Measurements from ENCODE around the gene MYG1. TPM values are rescaled to one million over a fixed set of nuclear protein-coding genes. Genes with fewer than 3 reads are reported as not detected.

The MYG1 gene
- total RNA-seq, 1 experiment from 2014 or later: 32.4 TPM

DNA sequence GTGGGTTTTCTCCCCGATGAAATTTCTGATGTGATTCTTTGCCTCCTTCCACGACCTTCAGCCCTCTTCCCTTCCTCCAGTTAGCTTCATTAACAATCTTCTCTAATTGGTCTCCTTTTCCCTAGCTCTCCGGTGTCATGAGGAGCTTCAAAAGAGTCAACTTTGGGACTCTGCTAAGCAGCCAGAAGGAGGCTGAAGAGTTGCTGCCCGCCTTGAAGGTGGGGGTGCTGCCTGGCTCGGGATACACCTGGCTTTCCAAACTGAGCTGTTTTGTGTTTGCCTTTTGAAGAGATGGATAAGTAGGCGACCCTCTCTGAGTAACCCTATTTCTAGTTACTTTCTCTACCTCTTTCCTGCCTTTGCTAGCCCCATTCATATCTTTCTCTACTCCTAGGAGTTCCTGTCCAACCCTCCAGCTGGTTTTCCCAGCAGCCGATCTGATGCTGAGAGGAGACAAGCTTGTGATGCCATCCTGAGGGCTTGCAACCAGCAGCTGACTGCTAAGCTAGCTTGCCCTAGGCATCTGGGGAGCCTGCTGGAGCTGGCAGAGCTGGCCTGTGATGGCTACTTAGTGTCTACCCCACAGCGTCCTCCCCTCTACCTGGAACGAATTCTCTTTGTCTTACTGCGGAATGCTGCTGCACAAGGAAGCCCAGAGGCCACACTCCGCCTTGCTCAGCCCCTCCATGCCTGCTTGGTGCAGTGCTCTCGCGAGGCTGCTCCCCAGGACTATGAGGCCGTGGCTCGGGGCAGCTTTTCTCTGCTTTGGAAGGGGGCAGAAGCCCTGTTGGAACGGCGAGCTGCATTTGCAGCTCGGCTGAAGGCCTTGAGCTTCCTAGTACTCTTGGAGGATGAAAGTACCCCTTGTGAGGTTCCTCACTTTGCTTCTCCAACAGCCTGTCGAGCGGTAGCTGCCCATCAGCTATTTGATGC, 30.6 kb upstream of the MYG1 start:
- TSS peak; percentile 82 for BruUV-seq (replicated peaks)

DNA sequence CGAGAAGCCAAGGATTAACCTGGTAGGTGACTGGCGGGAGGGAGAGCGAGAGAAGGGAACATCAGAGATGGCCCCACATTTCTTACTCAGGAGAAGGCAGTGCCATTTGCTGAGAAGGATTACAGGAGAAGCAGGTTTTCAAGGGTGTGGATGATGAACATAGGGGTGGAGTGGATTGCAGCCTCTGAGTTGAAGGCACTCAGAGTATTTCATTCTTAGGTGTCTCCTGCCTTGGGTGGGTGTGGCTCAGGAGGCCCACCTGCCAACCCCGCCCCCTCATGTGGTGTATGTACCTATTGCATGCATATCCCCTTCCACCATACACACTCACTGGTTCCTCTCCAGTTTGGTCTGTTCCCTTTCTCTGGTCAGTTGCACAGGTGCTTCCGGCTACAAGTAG, 25.1 kb upstream of the MYG1 start:
- no TSS peak for BruUV-seq (replicated peaks)
- Mint-ChIP-seq H3K27me3 (ENCODE audit: unreplicated experiment) (no peaks in the 10 kb centered on the region), H3K9me3 (ENCODE audit: low read depth, unreplicated experiment) (no peaks in the 10 kb centered on the region), H3K27ac (ENCODE audit: unreplicated experiment) (no peak overlapping the region), H3K4me3 (ENCODE audit: low read depth, unreplicated experiment) (no peak overlapping the region), H3K36me3 (ENCODE audit: insufficient read depth, unreplicated experiment) (peaks cover 27% of the 10 kb centered on the region), H3K4me1 (ENCODE audit: low read depth, unreplicated experiment) (peaks cover under 1% of the 10 kb centered on the region)
- CTCF ChIA-PET: no interaction called here
- no peak for DNase-seq
- intact Hi-C loops (cut with micrococcal nuclease; ENCODE audit: unreplicated experiment): no loop called here
- TF ChIP-seq, protein P1, sequence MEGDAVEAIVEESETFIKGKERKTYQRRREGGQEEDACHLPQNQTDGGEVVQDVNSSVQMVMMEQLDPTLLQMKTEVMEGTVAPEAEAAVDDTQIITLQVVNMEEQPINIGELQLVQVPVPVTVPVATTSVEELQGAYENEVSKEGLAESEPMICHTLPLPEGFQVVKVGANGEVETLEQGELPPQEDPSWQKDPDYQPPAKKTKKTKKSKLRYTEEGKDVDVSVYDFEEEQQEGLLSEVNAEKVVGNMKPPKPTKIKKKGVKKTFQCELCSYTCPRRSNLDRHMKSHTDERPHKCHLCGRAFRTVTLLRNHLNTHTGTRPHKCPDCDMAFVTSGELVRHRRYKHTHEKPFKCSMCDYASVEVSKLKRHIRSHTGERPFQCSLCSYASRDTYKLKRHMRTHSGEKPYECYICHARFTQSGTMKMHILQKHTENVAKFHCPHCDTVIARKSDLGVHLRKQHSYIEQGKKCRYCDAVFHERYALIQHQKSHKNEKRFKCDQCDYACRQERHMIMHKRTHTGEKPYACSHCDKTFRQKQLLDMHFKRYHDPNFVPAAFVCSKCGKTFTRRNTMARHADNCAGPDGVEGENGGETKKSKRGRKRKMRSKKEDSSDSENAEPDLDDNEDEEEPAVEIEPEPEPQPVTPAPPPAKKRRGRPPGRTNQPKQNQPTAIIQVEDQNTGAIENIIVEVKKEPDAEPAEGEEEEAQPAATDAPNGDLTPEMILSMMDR (IDR thresholded peaks at IDR 0.05; ENCODE audit: unreplicated experiment): no peak

More for the DNA sequence above, 30.6 kb upstream of the MYG1 start:
- CTCF ChIA-PET: interaction anchor here (0.8 to 2.0 kb wide), 5 partner anchors 9 to 55 kb away, joined by 3 to 8 read pairs (median 4); no protein-coding TSS in a partner anchor
- Mint-ChIP-seq H3K27ac (ENCODE audit: unreplicated experiment) (peak overlapping the region; percentile 60), H3K9me3 (ENCODE audit: low read depth, unreplicated experiment) (no peaks in the 10 kb centered on the region), H3K27me3 (ENCODE audit: unreplicated experiment) (no peaks in the 10 kb centered on the region), H3K36me3 (ENCODE audit: insufficient read depth, unreplicated experiment) (peaks cover 36% of the 10 kb centered on the region), H3K4me3 (ENCODE audit: low read depth, unreplicated experiment) (peak overlapping the region; percentile 87), H3K4me1 (ENCODE audit: low read depth, unreplicated experiment) (peaks cover 15% of the 10 kb centered on the region)
- intact Hi-C loops (cut with micrococcal nuclease; ENCODE audit: unreplicated experiment): loop anchor here (5.0 kb wide), 1 partner anchor 57 kb away; no protein-coding TSS in a partner anchor
- TF ChIP-seq, protein P1 (IDR thresholded peaks at IDR 0.05; ENCODE audit: unreplicated experiment): no peak
- DNase-seq: no peak

DNA sequence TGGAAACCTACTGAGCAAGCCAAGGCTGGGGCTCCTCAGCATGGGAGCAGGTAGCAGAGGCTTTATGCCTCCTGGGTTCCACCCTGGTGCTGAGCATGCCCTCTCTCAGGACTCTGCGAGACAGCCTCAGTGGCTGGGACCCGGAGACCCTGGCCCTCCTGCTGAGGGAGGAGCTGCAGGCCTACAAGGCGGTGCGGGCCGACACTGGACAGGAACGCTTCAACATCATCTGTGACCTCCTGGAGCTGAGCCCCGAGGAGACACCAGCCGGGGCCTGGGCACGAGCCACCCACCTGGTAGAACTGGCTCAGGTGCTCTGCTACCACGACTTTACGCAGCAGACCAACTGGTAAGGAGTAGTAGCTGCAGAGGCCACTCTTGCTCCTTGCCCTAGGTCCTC, 23.0 kb upstream of the MYG1 start:
- intact Hi-C loops (cut with micrococcal nuclease; ENCODE audit: unreplicated experiment): no loop called here
- CTCF ChIA-PET: no interaction called here
- H3K4me1 Mint-ChIP-seq (ENCODE audit: low read depth, unreplicated experiment): no peaks in the 10 kb centered on the region
- no peak overlapping the region for H3K4me3 Mint-ChIP-seq (ENCODE audit: low read depth, unreplicated experiment)
- DNase-seq: no peak
- H3K27me3 Mint-ChIP-seq (ENCODE audit: unreplicated experiment): no peaks in the 10 kb centered on the region
- TF ChIP-seq, protein P1 (IDR thresholded peaks at IDR 0.05; ENCODE audit: unreplicated experiment): no peak
- peaks cover 20% of the 10 kb centered on the region for H3K36me3 Mint-ChIP-seq (ENCODE audit: insufficient read depth, unreplicated experiment)
- no peaks in the 10 kb centered on the region for H3K9me3 Mint-ChIP-seq (ENCODE audit: low read depth, unreplicated experiment)
- no TSS peak for BruUV-seq (replicated peaks)
- no peak overlapping the region for H3K27ac Mint-ChIP-seq (ENCODE audit: unreplicated experiment)

DNA sequence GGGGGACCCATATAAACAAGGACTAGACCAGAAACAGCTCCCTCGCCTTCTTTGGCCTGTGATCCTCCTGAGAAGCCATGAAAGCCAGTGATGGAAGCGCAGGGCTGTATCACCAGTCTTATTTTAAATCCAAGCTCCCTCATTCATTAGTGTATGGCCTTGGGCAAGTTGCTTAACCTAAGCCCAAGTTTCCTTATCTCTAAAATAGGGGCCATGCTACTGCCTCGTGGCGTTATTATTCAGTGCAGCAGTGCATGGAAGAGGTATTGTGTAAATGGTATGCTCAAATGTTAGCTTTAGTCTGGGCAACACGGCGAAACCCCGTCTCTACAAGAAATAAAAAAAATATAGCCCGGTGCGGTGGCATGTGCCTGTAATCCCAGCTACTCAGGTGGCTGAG, 21.5 kb upstream of the MYG1 start:
- BruUV-seq (replicated peaks): no TSS peak
- H3K27me3 Mint-ChIP-seq (ENCODE audit: unreplicated experiment): no peaks in the 10 kb centered on the region
- no peak for DNase-seq
- TF ChIP-seq, protein P1 (IDR thresholded peaks at IDR 0.05; ENCODE audit: unreplicated experiment): no peak
- intact Hi-C loops (cut with micrococcal nuclease; ENCODE audit: unreplicated experiment): no loop called here
- no peaks in the 10 kb centered on the region for H3K9me3 Mint-ChIP-seq (ENCODE audit: low read depth, unreplicated experiment)
- no peaks in the 10 kb centered on the region for H3K4me1 Mint-ChIP-seq (ENCODE audit: low read depth, unreplicated experiment)
- no peak overlapping the region for H3K4me3 Mint-ChIP-seq (ENCODE audit: low read depth, unreplicated experiment)
- H3K36me3 Mint-ChIP-seq (ENCODE audit: insufficient read depth, unreplicated experiment): peaks cover 11% of the 10 kb centered on the region
- H3K27ac Mint-ChIP-seq (ENCODE audit: unreplicated experiment): no peak overlapping the region
- CTCF ChIA-PET: interaction anchor here (0.6 to 1.3 kb wide), 2 partner anchors 9 to 83 kb away, joined by 3 to 6 read pairs; no protein-coding TSS in a partner anchor

Measured in Calu3 (cell line).